Kidney epithelial cell (primary cell): ENCODE data around the gene SLC25A41. TPM values are rescaled to one million over a fixed set of nuclear protein-coding genes. Genes with fewer than 3 reads are reported as not detected.

Source experiments
- DNase-seq: peaks from one replicate; pipeline ENCODE4 v3.0.0-alpha.2; 2010; ENCODE audit warnings: low read depth
- H3K27me3 ChIP-seq: 2 replicates; pipeline ENCODE4 v1.6.0; 2011; ENCODE audit warnings: low read length; ENCODE audit not compliant: control insufficient read depth, insufficient read depth
- H3K36me3 ChIP-seq: 2 replicates; pipeline ENCODE4 v1.5.1; 2011; ENCODE audit warnings: low read length; ENCODE audit not compliant: control insufficient read depth, insufficient read depth
- H3K4me3 ChIP-seq: 2 replicates; pipeline ENCODE4 v1.5.1; 2011; ENCODE audit warnings: low read depth, mild to moderate bottlenecking, control low read depth, low read length
- total RNA-seq: library from RNA; depleted of rRNA; stranded (reverse); fragments of >200 nt; gene quantifications from 2 replicates; pipeline ENCODE4 v1.2.3, GENCODE V29; 2015
- TF ChIP-seq, protein P1 (sequence below): IDR thresholded peaks from 2 replicates; pipeline ENCODE4 v1.5.1; 2011; ENCODE audit warnings: mild to moderate bottlenecking, moderate library complexity, low read length, control low read depth, inconsistent platforms; ENCODE audit not compliant: insufficient read depth, poor library complexity, severe bottlenecking

The SLC25A41 gene
- total RNA-seq, 1 donor from 2014 or later = not detected

DNA sequence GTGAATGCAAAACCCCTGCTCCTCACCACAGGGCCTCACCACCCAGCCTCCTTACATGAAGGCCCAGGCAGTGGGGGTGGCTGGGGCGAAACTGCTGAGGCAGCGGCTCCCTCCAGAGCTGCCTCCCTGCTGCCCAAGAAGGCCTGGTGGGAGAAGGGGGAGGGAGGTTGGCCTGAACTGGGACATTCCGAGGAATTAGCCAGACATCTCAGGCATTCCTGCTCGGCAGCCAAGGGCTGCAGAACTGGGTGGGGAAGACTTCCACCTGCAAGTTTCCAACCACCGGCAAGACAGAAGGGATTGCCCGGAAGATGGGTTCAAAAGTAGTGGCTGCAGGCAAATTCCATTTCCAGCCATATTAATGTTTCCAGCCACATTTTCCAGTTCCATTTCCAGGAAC is 55.5 kb downstream of the SLC25A41 start:
- Histone ChIP-seq H3K27me3 (no peaks in the 10 kb centered on the region), H3K4me3 (no peak overlapping the region), H3K36me3 (peaks cover 1% of the 10 kb centered on the region)
- TF ChIP-seq, protein P1, sequence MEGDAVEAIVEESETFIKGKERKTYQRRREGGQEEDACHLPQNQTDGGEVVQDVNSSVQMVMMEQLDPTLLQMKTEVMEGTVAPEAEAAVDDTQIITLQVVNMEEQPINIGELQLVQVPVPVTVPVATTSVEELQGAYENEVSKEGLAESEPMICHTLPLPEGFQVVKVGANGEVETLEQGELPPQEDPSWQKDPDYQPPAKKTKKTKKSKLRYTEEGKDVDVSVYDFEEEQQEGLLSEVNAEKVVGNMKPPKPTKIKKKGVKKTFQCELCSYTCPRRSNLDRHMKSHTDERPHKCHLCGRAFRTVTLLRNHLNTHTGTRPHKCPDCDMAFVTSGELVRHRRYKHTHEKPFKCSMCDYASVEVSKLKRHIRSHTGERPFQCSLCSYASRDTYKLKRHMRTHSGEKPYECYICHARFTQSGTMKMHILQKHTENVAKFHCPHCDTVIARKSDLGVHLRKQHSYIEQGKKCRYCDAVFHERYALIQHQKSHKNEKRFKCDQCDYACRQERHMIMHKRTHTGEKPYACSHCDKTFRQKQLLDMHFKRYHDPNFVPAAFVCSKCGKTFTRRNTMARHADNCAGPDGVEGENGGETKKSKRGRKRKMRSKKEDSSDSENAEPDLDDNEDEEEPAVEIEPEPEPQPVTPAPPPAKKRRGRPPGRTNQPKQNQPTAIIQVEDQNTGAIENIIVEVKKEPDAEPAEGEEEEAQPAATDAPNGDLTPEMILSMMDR = no peak
- DNase-seq = peak; percentile 58

DNA sequence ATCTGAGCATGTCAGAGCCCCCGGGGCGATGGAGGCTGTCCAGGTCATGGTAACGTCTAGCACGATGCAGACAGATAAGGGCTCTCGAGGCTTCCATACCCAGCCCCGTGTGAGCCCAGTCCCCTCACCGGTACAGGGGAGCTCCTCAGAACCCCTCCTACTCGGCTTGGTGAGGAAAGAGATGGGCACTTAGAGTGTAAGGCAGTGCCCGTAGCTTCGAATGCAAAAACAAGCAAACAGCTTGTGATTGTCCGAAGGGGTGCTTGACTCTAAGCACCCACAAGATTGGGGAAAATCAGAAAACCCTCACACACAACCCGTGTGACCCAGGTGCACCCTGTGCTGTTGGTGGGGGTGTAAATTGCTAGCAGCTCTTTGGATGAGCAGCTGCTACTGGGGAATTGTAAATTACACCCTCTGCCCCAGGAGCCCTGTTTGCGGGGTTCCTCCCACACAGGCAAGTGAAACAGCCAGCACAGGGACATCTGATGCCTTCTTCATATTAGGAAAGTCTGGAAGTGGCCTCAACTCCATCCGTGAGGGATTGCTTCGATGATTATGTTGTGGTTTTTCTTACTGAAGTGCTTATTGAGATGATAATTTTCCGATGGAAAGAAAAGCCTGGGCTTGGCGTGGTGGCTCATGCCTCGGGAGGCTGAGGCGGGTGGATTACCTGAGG is 56.9 kb downstream of the SLC25A41 start:
- peaks cover 1% of the 10 kb centered on the region for H3K36me3 ChIP-seq
- TF ChIP-seq, protein P1 = no peak
- H3K4me3 ChIP-seq = no peak overlapping the region
- DNase-seq = no peak
- H3K27me3 ChIP-seq = no peaks in the 10 kb centered on the region

Other genes starting within 250 kb of the SLC25A41 start
- 23.1 and 27.6 TPM in 2 replicates for gene MLLT1, start 153.8 kb downstream of the SLC25A41 start, total RNA-seq
- not detected in 2 replicates for gene ACER1, start 100.2 kb downstream of the SLC25A41 start, total RNA-seq
- gene CLPP, start 72.2 kb downstream of the SLC25A41 start, total RNA-seq = 137 and 142 TPM in 2 replicates
- 55.1 and 69.7 TPM in 2 replicates for gene ALKBH7, start 61.0 kb downstream of the SLC25A41 start, total RNA-seq
- 1.5 TPM in 2 replicates for gene PSPN, start 57.8 kb downstream of the SLC25A41 start, total RNA-seq
- gene GTF2F1, start 40.6 kb downstream of the SLC25A41 start, total RNA-seq = 48.7 and 51.3 TPM in 2 replicates
- gene KHSRP, start 9.0 kb downstream of the SLC25A41 start, total RNA-seq = 175 and 211 TPM in 2 replicates
- 68.6 and 87.7 TPM in 2 replicates for gene SLC25A23, start 26.0 kb upstream of the SLC25A41 start, total RNA-seq
- 84.5 and 87.8 TPM in 2 replicates for gene CRB3, start 30.5 kb upstream of the SLC25A41 start, total RNA-seq
- 1.6 and 4.6 TPM in 2 replicates for gene DENND1C, start 48.0 kb upstream of the SLC25A41 start, total RNA-seq
- 1.3 and 4.0 TPM in 2 replicates for gene TUBB4A, start 68.5 kb upstream of the SLC25A41 start, total RNA-seq
- gene TNFSF9, start 97.3 kb upstream of the SLC25A41 start, total RNA-seq = 8.9 and 12.3 TPM in 2 replicates
- gene CD70, start 157.4 kb upstream of the SLC25A41 start, total RNA-seq = 16.0 and 21.4 TPM in 2 replicates
- not detected in 2 replicates for gene TNFSF14, start 236.4 kb upstream of the SLC25A41 start, total RNA-seq